GM12872 (cell line): ENCODE data around the gene SEMA6B.

Experiments
- TF ChIP-seq, protein P1 (sequence below): IDR thresholded peaks from 3 replicates; pipeline ENCODE4 v1.5.1; 2011; ENCODE audit warnings: low read depth, mild to moderate bottlenecking, low read length, moderate library complexity; ENCODE audit not compliant: insufficient read depth

SEMA6B gene

DNA sequence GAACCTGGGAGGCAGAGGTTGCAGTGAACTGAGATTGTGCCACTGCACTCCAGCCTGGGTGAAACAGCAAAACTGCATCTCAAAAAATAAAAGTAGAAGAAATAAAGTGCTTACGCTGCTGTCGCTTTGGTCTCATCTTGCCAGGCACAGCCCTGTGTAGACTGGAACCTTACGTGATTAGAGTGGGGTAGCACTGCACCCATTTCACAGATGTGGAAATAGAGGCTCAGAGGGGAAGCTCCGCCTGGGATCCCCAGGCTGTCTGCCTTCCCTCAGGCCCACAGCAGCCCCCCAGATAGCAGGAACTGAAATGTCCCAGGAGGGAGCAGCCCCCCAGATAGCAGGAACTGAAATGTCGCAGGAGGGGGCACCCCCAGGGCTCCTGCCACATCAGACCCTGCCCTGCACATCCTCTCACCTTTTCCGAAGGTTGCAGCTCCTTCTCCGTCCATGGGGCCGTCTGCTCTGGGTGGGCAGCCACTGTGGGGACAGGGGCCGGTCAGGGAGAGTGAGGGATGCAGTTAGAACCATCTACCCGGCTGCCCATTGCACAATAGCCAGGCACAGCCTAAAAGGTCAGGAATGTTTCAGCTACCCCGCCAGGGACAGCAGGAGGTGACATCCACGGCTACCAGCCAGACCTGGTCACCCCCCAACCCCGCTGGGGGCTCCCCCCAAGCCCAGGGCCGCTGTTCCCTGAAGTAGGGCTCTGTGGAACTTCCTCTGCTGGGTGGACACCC lies 43.1 kb downstream of the SEMA6B start:
- TF ChIP-seq, protein P1, sequence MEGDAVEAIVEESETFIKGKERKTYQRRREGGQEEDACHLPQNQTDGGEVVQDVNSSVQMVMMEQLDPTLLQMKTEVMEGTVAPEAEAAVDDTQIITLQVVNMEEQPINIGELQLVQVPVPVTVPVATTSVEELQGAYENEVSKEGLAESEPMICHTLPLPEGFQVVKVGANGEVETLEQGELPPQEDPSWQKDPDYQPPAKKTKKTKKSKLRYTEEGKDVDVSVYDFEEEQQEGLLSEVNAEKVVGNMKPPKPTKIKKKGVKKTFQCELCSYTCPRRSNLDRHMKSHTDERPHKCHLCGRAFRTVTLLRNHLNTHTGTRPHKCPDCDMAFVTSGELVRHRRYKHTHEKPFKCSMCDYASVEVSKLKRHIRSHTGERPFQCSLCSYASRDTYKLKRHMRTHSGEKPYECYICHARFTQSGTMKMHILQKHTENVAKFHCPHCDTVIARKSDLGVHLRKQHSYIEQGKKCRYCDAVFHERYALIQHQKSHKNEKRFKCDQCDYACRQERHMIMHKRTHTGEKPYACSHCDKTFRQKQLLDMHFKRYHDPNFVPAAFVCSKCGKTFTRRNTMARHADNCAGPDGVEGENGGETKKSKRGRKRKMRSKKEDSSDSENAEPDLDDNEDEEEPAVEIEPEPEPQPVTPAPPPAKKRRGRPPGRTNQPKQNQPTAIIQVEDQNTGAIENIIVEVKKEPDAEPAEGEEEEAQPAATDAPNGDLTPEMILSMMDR = no peak

DNA sequence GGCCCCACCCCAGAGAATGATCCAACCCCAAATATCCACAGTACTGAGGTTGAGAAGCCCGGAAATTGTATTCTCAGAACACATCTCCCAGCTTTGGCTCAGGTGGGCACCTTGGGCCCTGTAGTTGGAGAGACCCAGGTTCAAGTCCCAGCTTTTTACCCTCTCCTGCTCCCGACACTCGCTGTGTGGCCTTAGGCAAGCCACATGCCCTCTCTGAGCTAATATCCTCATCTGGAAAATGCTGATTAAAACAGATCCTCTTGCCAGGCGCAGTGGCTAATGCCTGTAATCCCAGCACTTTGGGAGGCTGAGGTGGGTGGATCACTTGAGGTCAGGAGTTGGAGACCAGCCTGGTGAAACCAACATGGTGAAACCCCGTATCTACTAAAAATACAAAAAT lies 43.8 kb downstream of the SEMA6B start:
- TF ChIP-seq, protein P1 = no peak

DNA sequence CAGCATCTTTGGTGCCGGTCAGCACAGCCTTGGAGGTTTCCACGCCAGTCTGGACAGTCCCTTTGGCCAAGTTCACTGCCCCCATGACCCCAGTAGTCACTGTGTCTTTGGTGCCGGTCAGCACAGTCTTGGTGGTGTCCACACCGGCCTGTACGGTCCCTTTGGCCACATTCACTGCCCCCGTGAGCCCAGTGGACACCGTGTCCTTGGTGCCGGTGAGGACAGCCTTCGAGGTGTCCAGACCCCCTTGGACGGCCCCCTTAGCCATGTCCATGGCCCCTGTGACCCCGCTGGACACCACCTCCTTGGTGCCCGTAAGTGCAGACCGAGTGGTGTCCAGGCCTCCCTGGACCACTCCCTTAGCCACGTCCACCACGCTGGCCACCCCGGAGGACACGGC lies 46.2 kb downstream of the SEMA6B start:
- TF ChIP-seq, protein P1 = no peak

DNA sequence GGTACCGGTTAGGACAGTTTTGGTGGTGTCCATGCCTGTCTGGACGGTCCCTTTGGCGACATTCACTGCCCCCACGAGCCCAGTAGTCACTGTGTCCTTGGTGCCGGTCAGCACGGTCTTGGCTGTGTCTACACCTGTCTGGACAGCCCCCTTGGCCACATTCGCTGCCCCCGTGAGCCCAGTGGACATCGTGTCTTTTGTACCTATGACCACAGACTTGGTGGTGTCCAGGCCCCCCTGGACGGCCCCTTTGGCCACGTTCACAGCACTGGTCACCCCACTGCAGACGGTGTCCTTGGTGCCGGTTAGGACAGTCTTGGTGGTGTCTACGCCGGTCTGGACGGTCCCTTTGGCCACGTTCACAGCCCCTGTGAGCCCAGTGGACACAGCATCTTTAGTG lies 47.4 kb downstream of the SEMA6B start:
- TF ChIP-seq, protein P1 = no peak

DNA sequence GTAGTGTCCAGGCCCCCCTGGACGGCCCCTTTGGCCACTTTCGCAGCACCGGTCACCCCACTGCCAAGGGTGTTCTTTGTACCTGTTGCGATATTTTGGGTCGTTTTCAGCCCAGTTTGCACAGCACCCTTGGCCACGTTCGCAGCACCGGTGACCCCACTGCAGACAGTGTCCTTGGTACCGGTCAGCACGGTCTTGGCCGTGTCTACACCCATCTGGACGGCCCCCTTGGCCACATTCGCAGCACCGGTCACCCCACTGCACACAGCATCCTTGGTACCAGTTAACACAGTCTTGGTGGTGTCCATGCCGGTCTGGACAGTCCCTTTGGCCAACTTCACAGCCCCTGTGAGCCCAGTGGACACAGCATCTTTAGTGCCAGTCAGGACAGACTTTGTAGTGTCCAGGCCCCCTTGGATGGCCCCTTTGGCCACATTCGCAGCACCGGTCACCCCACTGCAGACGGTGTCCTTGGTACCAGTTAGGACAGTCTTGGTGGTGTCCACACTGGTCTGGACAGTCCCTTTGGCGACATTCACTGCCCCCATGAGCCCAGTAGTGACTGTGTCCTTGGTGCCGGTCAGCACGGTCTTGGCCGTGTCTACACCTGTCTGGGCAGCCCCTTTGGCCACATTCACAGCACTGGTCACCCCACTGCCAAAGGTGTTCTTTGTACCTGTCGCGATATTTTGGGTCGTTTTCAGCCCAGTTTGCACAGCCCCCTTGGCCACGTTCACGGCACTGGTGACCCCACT lies 48.0 kb downstream of the SEMA6B start:
- TF ChIP-seq, protein P1 = no peak

DNA sequence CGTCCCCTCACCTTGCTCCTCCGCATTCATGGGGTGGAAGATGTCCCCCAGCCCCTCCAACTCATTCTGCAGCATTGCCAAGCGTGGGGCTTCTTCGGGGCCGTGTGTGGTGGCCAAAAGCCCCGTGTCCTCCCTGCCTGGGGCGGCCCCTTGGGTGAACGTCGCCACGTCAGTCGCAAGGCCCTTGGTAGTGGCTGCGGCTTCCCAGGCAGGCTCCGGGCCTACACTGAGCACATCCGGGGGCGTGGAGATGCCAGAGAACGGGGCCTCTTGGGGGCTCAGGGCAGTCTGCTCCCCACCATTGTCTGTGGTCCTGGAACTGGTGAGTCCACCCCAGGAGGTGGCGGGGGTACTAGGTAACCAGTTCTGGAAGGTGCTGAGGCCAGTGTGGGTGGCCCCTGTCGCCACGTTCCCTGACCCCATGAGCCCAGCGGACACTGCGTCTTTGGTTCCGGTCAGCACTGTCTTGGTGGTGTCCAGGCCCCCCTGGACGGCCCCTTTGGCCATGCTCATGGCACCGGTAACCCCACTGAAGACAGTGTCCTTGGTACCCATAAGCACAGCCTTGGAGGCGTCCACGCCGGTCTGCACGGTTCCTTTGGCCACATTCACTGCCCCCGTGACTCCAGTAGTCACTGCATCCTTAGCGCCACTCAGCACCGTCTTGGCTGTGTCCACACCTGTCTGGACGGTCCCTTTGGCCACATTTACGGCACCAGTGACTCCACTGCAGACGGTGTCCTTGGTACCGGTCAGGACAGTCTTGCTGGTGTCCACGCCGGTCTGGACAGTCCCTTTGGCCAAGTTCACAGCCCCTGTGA lies 48.8 kb downstream of the SEMA6B start:
- TF ChIP-seq, protein P1 = no peak

DNA sequence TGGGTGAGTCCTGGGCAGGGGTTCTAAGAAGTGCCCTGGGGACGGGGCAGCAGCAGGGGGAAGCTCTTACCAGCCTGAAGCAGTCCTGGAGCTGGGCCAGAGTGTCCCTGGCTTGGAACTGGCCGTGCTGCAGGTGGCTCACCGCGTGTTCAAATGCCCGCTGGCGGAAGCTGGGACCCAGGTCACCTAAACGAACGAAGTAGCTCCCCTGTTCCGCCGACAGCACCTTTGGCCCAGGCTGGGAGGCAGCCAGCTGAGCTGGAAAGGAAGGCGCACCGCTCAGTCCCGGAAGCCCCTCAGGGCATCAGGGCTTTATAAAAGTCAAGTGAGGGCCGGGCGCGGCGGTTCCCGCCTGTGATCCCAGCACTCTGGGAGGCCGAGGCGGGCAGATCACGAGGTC lies 50.8 kb downstream of the SEMA6B start:
- TF ChIP-seq, protein P1 = no peak
